HEK293 (cell line): ENCODE data around the gene ALG3.

ENCODE experiments used
- GLI4 ChIP-seq: fragments of 450-650 bp; formaldehyde crosslinking; IDR thresholded peaks from 2 replicates; pipeline ENCODE4 v1.5.1; 2016; ENCODE audit warnings: missing biosample characterization, missing genetic modification characterization
- HOXA7 ChIP-seq: sonication (generic); formaldehyde crosslinking; IDR thresholded peaks from 2 replicates; pipeline ENCODE4 v1.8.1; 2022; ENCODE audit warnings: missing genetic modification reagents, borderline replicate concordance
- PRDM1 ChIP-seq: fragments of 450-650 bp; formaldehyde crosslinking; IDR thresholded peaks from 2 replicates; pipeline ENCODE4; 2016; ENCODE audit warnings: missing biosample characterization, missing genetic modification characterization
- SETDB1 ChIP-seq: IDR thresholded peaks from one replicate; pipeline ENCODE4 v1.6.1; 2017; ENCODE audit warnings: mild to moderate bottlenecking, low read length, moderate library complexity, mixed read lengths; ENCODE audit not compliant: insufficient read length
- TRIM28 ChIP-seq: IDR thresholded peaks from 2 replicates; pipeline ENCODE4 v1.6.1; 2011; ENCODE audit warnings: low read length, control low read depth, borderline replicate concordance
- ZNF10 ChIP-seq: fragments of 450-650 bp; formaldehyde crosslinking; IDR thresholded peaks from 2 replicates; pipeline ENCODE4 v1.5.1; 2017; ENCODE audit warnings: missing biosample characterization, missing genetic modification characterization
- ZNF266 ChIP-seq: fragments of 450-650 bp; formaldehyde crosslinking; IDR thresholded peaks from 2 replicates; pipeline ENCODE4 v1.5.1; 2016; ENCODE audit warnings: missing biosample characterization, missing genetic modification characterization, low read depth
- ZSCAN16 ChIP-seq: fragments of 450-650 bp; formaldehyde crosslinking; IDR thresholded peaks from 2 replicates; pipeline ENCODE4 v1.5.1; 2016; ENCODE audit warnings: missing biosample characterization, missing genetic modification characterization
- TF ChIP-seq, protein P1 (sequence below): fragments of 450-650 bp; formaldehyde crosslinking; IDR thresholded peaks from 2 replicates; pipeline ENCODE4 v1.5.1; 2016; ENCODE audit warnings: missing biosample characterization, missing genetic modification characterization
- TF ChIP-seq, protein P2 (sequence below): fragments of 450-650 bp; formaldehyde crosslinking; IDR thresholded peaks from 2 replicates; pipeline ENCODE4 v1.5.1; 2017; ENCODE audit warnings: missing biosample characterization, missing genetic modification characterization
- TF ChIP-seq, protein P3 (sequence below): IDR thresholded peaks from 2 replicates; pipeline ENCODE4 v1.6.1; 2011; ENCODE audit warnings: mild to moderate bottlenecking, low read depth, low read length, borderline replicate concordance
- TF ChIP-seq, protein P4 (sequence below): fragments of 450-650 bp; formaldehyde crosslinking; IDR thresholded peaks from 2 replicates; pipeline ENCODE4 v1.5.1; 2016; ENCODE audit warnings: missing biosample characterization, missing genetic modification characterization
- TF ChIP-seq, protein P5 (sequence below): fragments of 450-650 bp; formaldehyde crosslinking; IDR thresholded peaks from 2 replicates; pipeline ENCODE4 v1.5.1; 2017; ENCODE audit warnings: missing biosample characterization, missing genetic modification characterization

DNA sequence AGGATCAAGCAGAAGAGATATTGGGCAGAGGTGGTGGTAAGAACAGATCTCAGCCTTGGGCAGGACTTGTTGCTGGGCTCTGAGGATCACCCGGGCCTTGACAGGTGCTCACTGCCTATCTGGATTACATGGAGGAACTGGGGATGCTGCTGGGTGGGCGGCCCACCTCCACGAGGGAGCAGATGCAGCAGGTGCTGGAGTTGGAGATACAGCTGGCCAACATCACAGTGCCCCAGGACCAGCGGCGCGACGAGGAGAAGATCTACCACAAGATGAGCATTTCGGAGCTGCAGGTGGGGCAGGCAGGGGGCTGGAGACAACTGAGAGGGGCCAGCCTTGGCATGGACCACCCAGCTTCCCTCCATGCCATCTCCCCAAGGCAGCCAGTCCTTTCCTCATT is 34.9 kb upstream of the ALG3 start:
- TF ChIP-seq, protein P1, sequence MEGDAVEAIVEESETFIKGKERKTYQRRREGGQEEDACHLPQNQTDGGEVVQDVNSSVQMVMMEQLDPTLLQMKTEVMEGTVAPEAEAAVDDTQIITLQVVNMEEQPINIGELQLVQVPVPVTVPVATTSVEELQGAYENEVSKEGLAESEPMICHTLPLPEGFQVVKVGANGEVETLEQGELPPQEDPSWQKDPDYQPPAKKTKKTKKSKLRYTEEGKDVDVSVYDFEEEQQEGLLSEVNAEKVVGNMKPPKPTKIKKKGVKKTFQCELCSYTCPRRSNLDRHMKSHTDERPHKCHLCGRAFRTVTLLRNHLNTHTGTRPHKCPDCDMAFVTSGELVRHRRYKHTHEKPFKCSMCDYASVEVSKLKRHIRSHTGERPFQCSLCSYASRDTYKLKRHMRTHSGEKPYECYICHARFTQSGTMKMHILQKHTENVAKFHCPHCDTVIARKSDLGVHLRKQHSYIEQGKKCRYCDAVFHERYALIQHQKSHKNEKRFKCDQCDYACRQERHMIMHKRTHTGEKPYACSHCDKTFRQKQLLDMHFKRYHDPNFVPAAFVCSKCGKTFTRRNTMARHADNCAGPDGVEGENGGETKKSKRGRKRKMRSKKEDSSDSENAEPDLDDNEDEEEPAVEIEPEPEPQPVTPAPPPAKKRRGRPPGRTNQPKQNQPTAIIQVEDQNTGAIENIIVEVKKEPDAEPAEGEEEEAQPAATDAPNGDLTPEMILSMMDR: no peak
- no peak for TF ChIP-seq GLI4
- no peak for TF ChIP-seq HOXA7 (CRISPR knock-in tag)
- TF ChIP-seq, protein P2, sequence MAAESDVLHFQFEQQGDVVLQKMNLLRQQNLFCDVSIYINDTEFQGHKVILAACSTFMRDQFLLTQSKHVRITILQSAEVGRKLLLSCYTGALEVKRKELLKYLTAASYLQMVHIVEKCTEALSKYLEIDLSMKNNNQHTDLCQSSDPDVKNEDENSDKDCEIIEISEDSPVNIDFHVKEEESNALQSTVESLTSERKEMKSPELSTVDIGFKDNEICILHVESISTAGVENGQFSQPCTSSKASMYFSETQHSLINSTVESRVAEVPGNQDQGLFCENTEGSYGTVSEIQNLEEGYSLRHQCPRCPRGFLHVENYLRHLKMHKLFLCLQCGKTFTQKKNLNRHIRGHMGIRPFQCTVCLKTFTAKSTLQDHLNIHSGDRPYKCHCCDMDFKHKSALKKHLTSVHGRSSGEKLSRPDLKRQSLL (tag by site-specific recombination): no peak
- TF ChIP-seq, protein P3, sequence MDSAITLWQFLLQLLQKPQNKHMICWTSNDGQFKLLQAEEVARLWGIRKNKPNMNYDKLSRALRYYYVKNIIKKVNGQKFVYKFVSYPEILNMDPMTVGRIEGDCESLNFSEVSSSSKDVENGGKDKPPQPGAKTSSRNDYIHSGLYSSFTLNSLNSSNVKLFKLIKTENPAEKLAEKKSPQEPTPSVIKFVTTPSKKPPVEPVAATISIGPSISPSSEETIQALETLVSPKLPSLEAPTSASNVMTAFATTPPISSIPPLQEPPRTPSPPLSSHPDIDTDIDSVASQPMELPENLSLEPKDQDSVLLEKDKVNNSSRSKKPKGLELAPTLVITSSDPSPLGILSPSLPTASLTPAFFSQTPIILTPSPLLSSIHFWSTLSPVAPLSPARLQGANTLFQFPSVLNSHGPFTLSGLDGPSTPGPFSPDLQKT: no peak
- TF ChIP-seq, protein P4, sequence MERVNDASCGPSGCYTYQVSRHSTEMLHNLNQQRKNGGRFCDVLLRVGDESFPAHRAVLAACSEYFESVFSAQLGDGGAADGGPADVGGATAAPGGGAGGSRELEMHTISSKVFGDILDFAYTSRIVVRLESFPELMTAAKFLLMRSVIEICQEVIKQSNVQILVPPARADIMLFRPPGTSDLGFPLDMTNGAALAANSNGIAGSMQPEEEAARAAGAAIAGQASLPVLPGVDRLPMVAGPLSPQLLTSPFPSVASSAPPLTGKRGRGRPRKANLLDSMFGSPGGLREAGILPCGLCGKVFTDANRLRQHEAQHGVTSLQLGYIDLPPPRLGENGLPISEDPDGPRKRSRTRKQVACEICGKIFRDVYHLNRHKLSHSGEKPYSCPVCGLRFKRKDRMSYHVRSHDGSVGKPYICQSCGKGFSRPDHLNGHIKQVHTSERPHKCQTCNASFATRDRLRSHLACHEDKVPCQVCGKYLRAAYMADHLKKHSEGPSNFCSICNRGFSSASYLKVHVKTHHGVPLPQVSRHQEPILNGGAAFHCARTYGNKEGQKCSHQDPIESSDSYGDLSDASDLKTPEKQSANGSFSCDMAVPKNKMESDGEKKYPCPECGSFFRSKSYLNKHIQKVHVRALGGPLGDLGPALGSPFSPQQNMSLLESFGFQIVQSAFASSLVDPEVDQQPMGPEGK (tag by site-specific recombination): no peak
- TF ChIP-seq PRDM1 (tag by site-specific recombination): no peak
- TF ChIP-seq SETDB1: no peak
- TF ChIP-seq, protein P5, sequence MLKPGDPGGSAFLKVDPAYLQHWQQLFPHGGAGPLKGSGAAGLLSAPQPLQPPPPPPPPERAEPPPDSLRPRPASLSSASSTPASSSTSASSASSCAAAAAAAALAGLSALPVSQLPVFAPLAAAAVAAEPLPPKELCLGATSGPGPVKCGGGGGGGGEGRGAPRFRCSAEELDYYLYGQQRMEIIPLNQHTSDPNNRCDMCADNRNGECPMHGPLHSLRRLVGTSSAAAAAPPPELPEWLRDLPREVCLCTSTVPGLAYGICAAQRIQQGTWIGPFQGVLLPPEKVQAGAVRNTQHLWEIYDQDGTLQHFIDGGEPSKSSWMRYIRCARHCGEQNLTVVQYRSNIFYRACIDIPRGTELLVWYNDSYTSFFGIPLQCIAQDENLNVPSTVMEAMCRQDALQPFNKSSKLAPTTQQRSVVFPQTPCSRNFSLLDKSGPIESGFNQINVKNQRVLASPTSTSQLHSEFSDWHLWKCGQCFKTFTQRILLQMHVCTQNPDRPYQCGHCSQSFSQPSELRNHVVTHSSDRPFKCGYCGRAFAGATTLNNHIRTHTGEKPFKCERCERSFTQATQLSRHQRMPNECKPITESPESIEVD (tag by site-specific recombination): no peak
- TF ChIP-seq TRIM28: no peak
- no peak for TF ChIP-seq ZSCAN16 (tag by site-specific recombination)
- TF ChIP-seq ZNF266 (tag by site-specific recombination): no peak
- no peak for TF ChIP-seq ZNF10 (tag by site-specific recombination)
